Esophagus (tissue), 2 donors: Measurements from ENCODE around the gene SRPK2. TPM values are rescaled to one million over a fixed set of nuclear protein-coding genes. Genes with fewer than 3 reads are reported as not detected.

Source experiments
- H3K27ac ChIP-seq, 2 donors: one replicate each; pipeline ENCODE4 v1.5.1; 2013; ENCODE audit warnings: low read depth in 2 of 2, mild to moderate bottlenecking in 2 of 2, inconsistent platforms in 1 of 2, low read length in 1 of 2, moderate library complexity in 1 of 2
- H3K27me3 ChIP-seq, 2 donors: one replicate each; pipeline ENCODE4 v1.6.1; 2013; ENCODE audit warnings: low read length in 2 of 2, control low read depth in 1 of 2, mild to moderate bottlenecking in 1 of 2; ENCODE audit not compliant: insufficient read depth in 2 of 2, control insufficient read depth in 1 of 2
- H3K36me3 ChIP-seq, 2 donors: one replicate each; pipeline ENCODE4 v1.6.1; 2013; ENCODE audit warnings: low read length in 1 of 2; ENCODE audit not compliant: control insufficient read depth in 2 of 2, insufficient read depth in 2 of 2
- H3K4me1 ChIP-seq, 2 donors: one replicate each; pipeline ENCODE4 v1.6.1; 2013; ENCODE audit warnings: low read length in 1 of 2; ENCODE audit not compliant: control insufficient read depth in 2 of 2, insufficient read depth in 2 of 2
- H3K4me3 ChIP-seq, 2 donors: one replicate each; pipeline ENCODE4 v1.5.1; 2013; ENCODE audit warnings: low read length in 2 of 2, mild to moderate bottlenecking in 2 of 2, low read depth in 1 of 2, moderate library complexity in 1 of 2
- H3K9me3 ChIP-seq, 2 donors: one replicate each; pipeline ENCODE4 v1.6.1; 2013; ENCODE audit warnings: mild to moderate bottlenecking in 2 of 2, low read depth in 1 of 2, low read length in 1 of 2, moderate library complexity in 1 of 2; ENCODE audit not compliant: control insufficient read depth in 2 of 2, insufficient read depth in 1 of 2
- WGBS, 2 donors: extraction: QIAGEN DNeasy Blood & Tissue Kit; methylation state at CpG; one replicate each; pipeline ENCODE4 v1.1.7; 2013; 5-methylcytosine and 5-hydroxymethylcytosine counted together
- polyA plus RNA-seq, 2 donors: library from polyadenylated mRNA; stranded (reverse); fragments of 200-250 nt; gene quantifications; one replicate each; pipeline ENCODE4 v1.2.3, GENCODE V29; 2013
- donor health status: healthy with polysubstance abuse.
- donor health status: Bipolar disorder and iron deficiency.

SRPK2 gene
- polyA plus RNA-seq, 2 donors = 8.9 to 11.6 TPM

GRCh38 chr7:105178177-105178576 is 210.5 kb downstream of the SRPK2 start:
- WGBS, 2 donors = 59 to 70% methylated on average over 4 of the region's 4 CpGs
- Histone ChIP-seq H3K9me3 (no peaks in the 10 kb centered on the region), H3K4me3 (no peak overlapping the region), H3K27me3 (no peaks in the 10 kb centered on the region), H3K36me3 (no peaks in the 10 kb centered on the region), H3K27ac (no peak overlapping the region), H3K4me1 (no peaks in the 10 kb centered on the region)

GRCh38 chr7:105177026-105177425 is 211.7 kb downstream of the SRPK2 start:
- H3K4me3 ChIP-seq = no peak overlapping the region
- 91 to 96% methylated on average over 3 of the region's 3 CpGs for WGBS, 2 donors
- no peaks in the 10 kb centered on the region for H3K27me3 ChIP-seq
- no peaks in the 10 kb centered on the region for H3K36me3 ChIP-seq
- H3K27ac ChIP-seq = no peak overlapping the region
- no peaks in the 10 kb centered on the region for H3K4me1 ChIP-seq
- H3K9me3 ChIP-seq = no peaks in the 10 kb centered on the region

DNA sequence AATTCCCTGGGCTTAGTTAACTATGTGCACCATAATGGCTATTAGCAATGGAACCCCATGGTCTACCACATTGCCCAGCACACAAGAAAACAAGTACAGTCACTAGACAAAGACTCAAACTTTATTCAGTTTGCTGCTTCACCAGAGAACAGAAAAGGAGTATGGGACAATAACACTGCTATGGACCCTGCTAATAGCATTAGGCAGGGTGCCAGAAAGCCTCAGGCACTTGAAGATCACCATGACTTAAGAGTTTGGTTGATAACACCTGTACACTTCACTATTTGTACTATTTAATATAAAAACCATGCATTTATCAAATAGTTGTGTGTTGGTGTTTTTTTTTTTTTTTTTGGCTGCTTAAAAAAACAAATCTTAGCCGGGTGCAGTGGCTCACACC is 215.1 kb downstream of the SRPK2 start:
- no peaks in the 10 kb centered on the region for H3K9me3 ChIP-seq
- H3K36me3 ChIP-seq = no peaks in the 10 kb centered on the region
- no peaks in the 10 kb centered on the region for H3K4me1 ChIP-seq
- WGBS, 2 donors = 52 to 73% methylated on average over 1 of the region's 1 CpG
- H3K27me3 ChIP-seq = no peaks in the 10 kb centered on the region
- H3K4me3 ChIP-seq = no peak overlapping the region
- no peak overlapping the region for H3K27ac ChIP-seq

DNA sequence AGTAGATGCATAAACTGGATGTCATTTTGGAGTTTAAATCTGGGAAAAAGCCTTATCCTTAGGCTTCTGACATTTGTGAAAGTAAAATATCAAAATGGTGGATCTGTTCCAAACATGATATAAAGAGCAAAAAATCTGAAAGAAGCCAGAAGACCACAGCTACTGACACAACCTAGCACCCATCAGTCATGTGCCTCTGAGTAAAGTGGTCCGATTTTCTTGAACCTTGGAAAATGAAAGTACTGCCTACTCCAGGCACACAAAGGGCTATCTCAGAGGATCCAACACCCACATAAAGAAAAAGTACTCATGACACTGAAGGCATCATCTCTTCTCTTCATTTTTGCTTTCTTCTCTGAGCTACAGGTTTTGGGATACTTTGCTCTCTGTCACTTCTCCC is 224.0 kb downstream of the SRPK2 start:
- Histone ChIP-seq H3K9me3 (peaks cover 0 to 2% of the 10 kb centered on the region in 2 donors), H3K4me3 (no peak overlapping the region), H3K4me1 (no peaks in the 10 kb centered on the region), H3K36me3 (peaks cover 0 to 7% of the 10 kb centered on the region in 2 donors), H3K27ac (no peak overlapping the region), H3K27me3 (no peaks in the 10 kb centered on the region)
- WGBS, 2 donors = 91 to 93% methylated on average over 1 of the region's 1 CpG

GRCh38 chr7:105163718-105164117 is 225.0 kb downstream of the SRPK2 start:
- WGBS, 2 donors = 84 to 90% methylated on average over 8 of the region's 8 CpGs
- no peak overlapping the region for H3K27ac ChIP-seq
- peaks cover 0 to 2% of the 10 kb centered on the region in 2 donors for H3K9me3 ChIP-seq
- H3K4me3 ChIP-seq = no peak overlapping the region
- H3K36me3 ChIP-seq = peaks cover 0 to 7% of the 10 kb centered on the region in 2 donors
- no peaks in the 10 kb centered on the region for H3K4me1 ChIP-seq
- no peaks in the 10 kb centered on the region for H3K27me3 ChIP-seq

DNA sequence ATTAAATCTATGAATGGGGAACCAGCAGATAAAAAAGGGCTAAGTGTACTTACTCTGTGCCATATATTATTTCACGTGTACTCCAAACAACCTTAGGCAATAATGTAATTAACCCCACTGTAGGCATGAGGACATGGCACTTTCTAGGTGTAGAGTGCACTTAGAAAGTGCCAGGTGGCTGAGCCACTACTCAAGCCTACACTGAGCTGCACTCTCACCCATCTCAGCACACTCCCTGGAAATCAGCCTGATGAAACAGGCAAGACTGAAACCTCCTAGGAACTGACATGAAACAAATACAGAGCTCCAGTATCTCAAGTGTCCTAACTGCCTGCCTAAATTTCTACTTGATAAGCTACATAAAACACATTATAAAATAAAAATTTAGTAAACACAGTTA is 227.4 kb downstream of the SRPK2 start:
- Histone ChIP-seq H3K36me3 (peaks cover 0 to 7% of the 10 kb centered on the region in 2 donors), H3K9me3 (peaks cover 0 to 2% of the 10 kb centered on the region in 2 donors), H3K27ac (no peak overlapping the region), H3K27me3 (no peaks in the 10 kb centered on the region), H3K4me3 (no peak overlapping the region), H3K4me1 (no peaks in the 10 kb centered on the region)
- 89 to 90% methylated on average over 1 of the region's 1 CpG for WGBS, 2 donors

- Histone ChIP-seq H3K4me3 (no peak overlapping the region), H3K9me3 (no peaks in the 10 kb centered on the region), H3K27me3 (no peaks in the 10 kb centered on the region), H3K27ac (no peak overlapping the region), H3K4me1 (no peaks in the 10 kb centered on the region), H3K36me3 (peaks cover 0 to 3% of the 10 kb centered on the region in 2 donors)
- WGBS, 2 donors = 90% methylated on average over 3 of the region's 3 CpGs
Observed at GRCh38 chr7:105157278-105157677, 231.4 kb downstream of the SRPK2 start.

GRCh38 chr7:105156731-105157130 is 232.0 kb downstream of the SRPK2 start:
- WGBS, 2 donors = 63 to 82% methylated on average over 2 of the region's 2 CpGs
- no peaks in the 10 kb centered on the region for H3K9me3 ChIP-seq
- no peaks in the 10 kb centered on the region for H3K27me3 ChIP-seq
- H3K4me1 ChIP-seq = no peaks in the 10 kb centered on the region
- peaks cover 0 to 3% of the 10 kb centered on the region in 2 donors for H3K36me3 ChIP-seq
- no peak overlapping the region for H3K27ac ChIP-seq
- H3K4me3 ChIP-seq = no peak overlapping the region

DNA sequence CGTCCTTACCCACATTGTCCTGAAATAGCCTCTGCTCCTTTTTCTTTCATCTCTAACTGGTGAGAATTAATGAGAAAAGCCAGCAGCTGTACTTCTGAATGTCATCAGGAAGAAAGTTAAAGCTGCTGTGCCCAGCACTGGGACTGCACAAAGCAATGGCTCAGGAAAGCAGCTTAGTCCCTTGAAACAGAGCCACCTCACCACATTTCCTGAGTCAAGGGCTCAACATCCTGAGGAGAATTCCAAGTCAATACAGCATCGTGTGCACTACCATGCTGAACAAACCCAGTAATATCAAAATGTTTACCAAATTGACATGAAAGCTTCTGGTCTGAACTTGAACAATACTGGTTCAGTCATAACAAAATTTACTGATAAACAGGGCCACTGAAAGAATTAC is 234.6 kb downstream of the SRPK2 start:
- Histone ChIP-seq H3K4me3 (no peak overlapping the region), H3K36me3 (no peaks in the 10 kb centered on the region), H3K9me3 (no peaks in the 10 kb centered on the region), H3K4me1 (peaks cover 0 to 3% of the 10 kb centered on the region in 2 donors), H3K27ac (no peak overlapping the region), H3K27me3 (no peaks in the 10 kb centered on the region)
- 65 to 68% methylated on average over 2 of the region's 2 CpGs for WGBS, 2 donors

DNA sequence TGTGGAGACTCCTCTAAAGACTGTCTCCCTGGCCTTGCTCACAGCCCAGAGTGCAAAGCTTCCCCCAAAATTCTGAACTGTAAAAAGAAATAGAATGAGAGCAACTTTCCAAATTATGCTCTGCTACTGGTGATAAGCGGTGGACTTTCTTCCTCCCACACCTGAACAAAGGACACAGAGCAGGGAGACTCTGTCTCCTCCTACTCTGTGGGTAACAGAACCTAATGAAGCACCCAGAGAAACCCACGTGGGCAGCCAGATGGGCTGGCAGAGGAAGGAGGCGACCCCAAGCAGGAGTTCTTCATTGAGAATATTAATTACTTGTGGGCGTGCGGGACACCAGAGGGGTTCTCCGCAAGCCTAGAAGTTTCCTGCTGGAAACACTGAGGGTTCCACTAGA is 235.2 kb downstream of the SRPK2 start:
- Histone ChIP-seq H3K36me3 (no peaks in the 10 kb centered on the region), H3K9me3 (no peaks in the 10 kb centered on the region), H3K27me3 (no peaks in the 10 kb centered on the region), H3K4me3 (no peak overlapping the region), H3K27ac (no peak overlapping the region), H3K4me1 (peaks cover 0 to 3% of the 10 kb centered on the region in 2 donors)
- WGBS, 2 donors = 84 to 90% methylated on average over 6 of the region's 6 CpGs
